H1 (cell line): ENCODE data around the gene EXOC2. TPM values are rescaled to one million over a fixed set of nuclear protein-coding genes. Genes with fewer than 3 reads are reported as not detected.
A peak's percentile ranks its signal among the peaks of the same experiment; 100 is the strongest.

ENCODE experiments used
- CREB1 ChIP-seq: IDR thresholded peaks from 2 replicates; pipeline ENCODE4 v1.6.1; 2012; ENCODE audit warnings: inconsistent platforms
- CTCF ChIP-seq, 3 experiments: IDR thresholded peaks; 1 replicate in 2 of 3; 2 replicates in 1 of 3; pipeline versions ENCODE4 v1.5.1 to v1.6.1; 2011; ENCODE audit warnings: low read length in 3 of 3, mild to moderate bottlenecking in 3 of 3, inconsistent platforms in 2 of 3, low read depth in 1 of 3, moderate library complexity in 1 of 3; ENCODE audit not compliant: insufficient read depth in 1 of 3; ENCODE audit errors: control extremely low read depth in 1 of 3
- HDAC2 ChIP-seq, 2 experiments: fragments of 300-600 bp in 1 of 2; sonication (generic) in 1 of 2; IDR thresholded peaks; 2 replicates each; pipeline ENCODE4 v1.6.1; 2011 to 2012; ENCODE audit warnings: low read depth in 2 of 2, low read length in 2 of 2, mild to moderate bottlenecking in 2 of 2, moderate library complexity in 2 of 2, borderline replicate concordance in 1 of 2, inconsistent platforms in 1 of 2
- KDM4A ChIP-seq: IDR thresholded peaks from one replicate; pipeline ENCODE4 v1.7.1; 2012; ENCODE audit warnings: low read depth, mild to moderate bottlenecking, moderate library complexity, low read length, inconsistent platforms; ENCODE audit not compliant: severe bottlenecking
- NANOG ChIP-seq: IDR thresholded peaks from 2 replicates; pipeline ENCODE4 v1.6.1; 2011; ENCODE audit warnings: low read length, low read depth, mild to moderate bottlenecking, inconsistent platforms; ENCODE audit not compliant: insufficient read depth, poor library complexity, severe bottlenecking
- PHF8 ChIP-seq: fragments of 200-600 bp; sonication (generic); conservative IDR thresholded peaks from 2 replicates; pipeline ENCODE4 v1.7.1; 2012; ENCODE audit warnings: low read depth, mild to moderate bottlenecking, inconsistent platforms, low read length, moderate library complexity
- SRF ChIP-seq: IDR thresholded peaks from 2 replicates; pipeline ENCODE4 v1.6.1; 2011; ENCODE audit warnings: mild to moderate bottlenecking, low read depth, low read length, moderate library complexity
- TCF12 ChIP-seq: IDR thresholded peaks from 2 replicates; pipeline ENCODE4 v1.6.1; 2011; ENCODE audit warnings: low read depth, mild to moderate bottlenecking, low read length
- polyA plus RNA-seq, 7 experiments: library from polyadenylated mRNA; depleted of rRNA in 3 of 7; stranded (reverse) in 5 of 7; unstranded in 2 of 7; fragments of >200 nt in 5 of 7; fragments of 200-250 nt in 2 of 7; gene quantifications; 1 replicate in 5 of 7; 2 replicates in 1 of 7; 4 replicates in 1 of 7; pipeline versions ENCODE4 v1.2.1 to v1.2.3, GENCODE V29; 2011 to 2013; ENCODE audit warnings: missing spikeins in 2 of 7, mixed read lengths in 2 of 7
- total RNA-seq: library from RNA; stranded (reverse); fragmentation: NEBNext Ultra II Directional; extraction: Animal tissue kit (Norgen Biotek cat#: 25700); gene quantifications from 2 replicates; pipeline ENCODE4 v1.2.1, GENCODE V29; 2021

The EXOC2 gene
- total and polyA plus RNA-seq, 2 of the 8 experiments (the other 6 are each of a cell fraction or from before 2014, with no cell fraction given) = 25.5 to 44.4 TPM

- TF ChIP-seq PHF8 = peak; percentile 79
- 0 out of 2 replicates have a peak, but pooled peaks have one; percentile 5 for TF ChIP-seq TCF12
- TF ChIP-seq KDM4A = peak; percentile 57
- TF ChIP-seq SRF = peak; percentile 98
- TF ChIP-seq CREB1 = peak; percentile 83
- peak; percentile 84 to 99 (median 85) for TF ChIP-seq CTCF (IDR thresholded peaks at IDR 0.05; ENCODE audit: control extremely low read depth in 1 of 3, insufficient read depth in 1 of 3, low read depth in 1 of 3, low read length in 3 of 3)
- TF ChIP-seq HDAC2 (IDR thresholded peaks at IDR 0.05; ENCODE audit: borderline replicate concordance in 1 of 2, low read depth in 2 of 2, low read length in 2 of 2) = peak in 1 of 2 experiments; percentile 44; a peak in 1 of 4 replicates
- peak; percentile 55 for TF ChIP-seq NANOG
Measured at GRCh38 chr6:692858-693722, at the start of gene EXOC2 (continued).
